ENCODE data around the gene MAN1A2.

DNA sequence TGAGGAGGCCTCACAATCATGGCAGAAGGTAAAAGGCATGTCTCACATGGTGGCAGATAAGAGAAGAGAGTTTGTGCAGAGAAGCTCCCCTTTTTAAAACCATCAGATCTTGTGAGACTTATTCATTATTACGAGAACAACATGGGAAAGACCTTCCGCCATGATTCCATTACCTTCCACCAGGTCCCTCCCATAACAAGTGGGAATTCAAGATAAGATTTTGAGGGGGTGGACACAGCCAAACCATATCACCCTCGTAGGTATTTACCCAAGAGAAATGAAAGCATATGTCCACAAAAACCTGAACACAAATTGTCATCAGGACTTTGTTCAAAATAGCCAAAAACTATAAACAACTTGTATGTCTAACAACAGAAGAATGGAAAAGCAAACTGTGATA, 192.7 kb downstream of the MAN1A2 start:
- TF ChIP-seq, protein P1, sequence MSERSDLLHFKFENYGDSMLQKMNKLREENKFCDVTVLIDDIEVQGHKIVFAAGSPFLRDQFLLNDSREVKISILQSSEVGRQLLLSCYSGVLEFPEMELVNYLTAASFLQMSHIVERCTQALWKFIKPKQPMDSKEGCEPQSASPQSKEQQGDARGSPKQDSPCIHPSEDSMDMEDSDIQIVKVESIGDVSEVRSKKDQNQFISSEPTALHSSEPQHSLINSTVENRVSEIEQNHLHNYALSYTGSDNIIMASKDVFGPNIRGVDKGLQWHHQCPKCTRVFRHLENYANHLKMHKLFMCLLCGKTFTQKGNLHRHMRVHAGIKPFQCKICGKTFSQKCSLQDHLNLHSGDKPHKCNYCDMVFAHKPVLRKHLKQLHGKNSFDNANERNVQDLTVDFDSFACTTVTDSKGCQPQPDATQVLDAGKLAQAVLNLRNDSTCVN (CRISPR knock-in tag; IDR thresholded peaks at IDR 0.05): no peak
- TF ChIP-seq HCFC1 (IDR thresholded peaks at IDR 0.05; ENCODE audit: low read depth, low read length) (no peak), ZFP30 (CRISPR knock-in tag; IDR thresholded peaks at IDR 0.05; ENCODE audit: borderline replicate concordance) (no peak), ZNF263 (CRISPR knock-in tag; IDR thresholded peaks at IDR 0.05; ENCODE audit: borderline replicate concordance) (no peak), GTF2F1 (IDR thresholded peaks at IDR 0.05; ENCODE audit: low read depth, low read length) (no peak), SETDB1 (IDR thresholded peaks at IDR 0.05; ENCODE audit: low read length) (no peak), POLR2A (conservative IDR thresholded peaks at IDR 0.05) (no peak), SRF (CRISPR knock-in tag; IDR thresholded peaks at IDR 0.05) (no peak)
- TF ChIP-seq, protein P2, sequence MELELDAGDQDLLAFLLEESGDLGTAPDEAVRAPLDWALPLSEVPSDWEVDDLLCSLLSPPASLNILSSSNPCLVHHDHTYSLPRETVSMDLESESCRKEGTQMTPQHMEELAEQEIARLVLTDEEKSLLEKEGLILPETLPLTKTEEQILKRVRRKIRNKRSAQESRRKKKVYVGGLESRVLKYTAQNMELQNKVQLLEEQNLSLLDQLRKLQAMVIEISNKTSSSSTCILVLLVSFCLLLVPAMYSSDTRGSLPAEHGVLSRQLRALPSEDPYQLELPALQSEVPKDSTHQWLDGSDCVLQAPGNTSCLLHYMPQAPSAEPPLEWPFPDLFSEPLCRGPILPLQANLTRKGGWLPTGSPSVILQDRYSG (tag; conservative IDR thresholded peaks at IDR 0.05; ENCODE audit: low read depth): no peak
- TF ChIP-seq, protein P3, sequence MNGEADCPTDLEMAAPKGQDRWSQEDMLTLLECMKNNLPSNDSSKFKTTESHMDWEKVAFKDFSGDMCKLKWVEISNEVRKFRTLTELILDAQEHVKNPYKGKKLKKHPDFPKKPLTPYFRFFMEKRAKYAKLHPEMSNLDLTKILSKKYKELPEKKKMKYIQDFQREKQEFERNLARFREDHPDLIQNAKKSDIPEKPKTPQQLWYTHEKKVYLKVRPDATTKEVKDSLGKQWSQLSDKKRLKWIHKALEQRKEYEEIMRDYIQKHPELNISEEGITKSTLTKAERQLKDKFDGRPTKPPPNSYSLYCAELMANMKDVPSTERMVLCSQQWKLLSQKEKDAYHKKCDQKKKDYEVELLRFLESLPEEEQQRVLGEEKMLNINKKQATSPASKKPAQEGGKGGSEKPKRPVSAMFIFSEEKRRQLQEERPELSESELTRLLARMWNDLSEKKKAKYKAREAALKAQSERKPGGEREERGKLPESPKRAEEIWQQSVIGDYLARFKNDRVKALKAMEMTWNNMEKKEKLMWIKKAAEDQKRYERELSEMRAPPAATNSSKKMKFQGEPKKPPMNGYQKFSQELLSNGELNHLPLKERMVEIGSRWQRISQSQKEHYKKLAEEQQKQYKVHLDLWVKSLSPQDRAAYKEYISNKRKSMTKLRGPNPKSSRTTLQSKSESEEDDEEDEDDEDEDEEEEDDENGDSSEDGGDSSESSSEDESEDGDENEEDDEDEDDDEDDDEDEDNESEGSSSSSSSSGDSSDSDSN (IDR thresholded peaks at IDR 0.05; ENCODE audit: borderline replicate concordance in 1 of 2, low read depth in 2 of 2, low read length in 2 of 2): no peak
- TF ChIP-seq, protein P4, sequence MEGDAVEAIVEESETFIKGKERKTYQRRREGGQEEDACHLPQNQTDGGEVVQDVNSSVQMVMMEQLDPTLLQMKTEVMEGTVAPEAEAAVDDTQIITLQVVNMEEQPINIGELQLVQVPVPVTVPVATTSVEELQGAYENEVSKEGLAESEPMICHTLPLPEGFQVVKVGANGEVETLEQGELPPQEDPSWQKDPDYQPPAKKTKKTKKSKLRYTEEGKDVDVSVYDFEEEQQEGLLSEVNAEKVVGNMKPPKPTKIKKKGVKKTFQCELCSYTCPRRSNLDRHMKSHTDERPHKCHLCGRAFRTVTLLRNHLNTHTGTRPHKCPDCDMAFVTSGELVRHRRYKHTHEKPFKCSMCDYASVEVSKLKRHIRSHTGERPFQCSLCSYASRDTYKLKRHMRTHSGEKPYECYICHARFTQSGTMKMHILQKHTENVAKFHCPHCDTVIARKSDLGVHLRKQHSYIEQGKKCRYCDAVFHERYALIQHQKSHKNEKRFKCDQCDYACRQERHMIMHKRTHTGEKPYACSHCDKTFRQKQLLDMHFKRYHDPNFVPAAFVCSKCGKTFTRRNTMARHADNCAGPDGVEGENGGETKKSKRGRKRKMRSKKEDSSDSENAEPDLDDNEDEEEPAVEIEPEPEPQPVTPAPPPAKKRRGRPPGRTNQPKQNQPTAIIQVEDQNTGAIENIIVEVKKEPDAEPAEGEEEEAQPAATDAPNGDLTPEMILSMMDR (IDR thresholded peaks at IDR 0.05 in 2 of 3, conservative IDR thresholded peaks at IDR 0.05 in 1 of 3; ENCODE audit: insufficient read depth in 2 of 3, low read depth in 1 of 3, low read length in 3 of 3): no peak
- TF ChIP-seq, protein P5, sequence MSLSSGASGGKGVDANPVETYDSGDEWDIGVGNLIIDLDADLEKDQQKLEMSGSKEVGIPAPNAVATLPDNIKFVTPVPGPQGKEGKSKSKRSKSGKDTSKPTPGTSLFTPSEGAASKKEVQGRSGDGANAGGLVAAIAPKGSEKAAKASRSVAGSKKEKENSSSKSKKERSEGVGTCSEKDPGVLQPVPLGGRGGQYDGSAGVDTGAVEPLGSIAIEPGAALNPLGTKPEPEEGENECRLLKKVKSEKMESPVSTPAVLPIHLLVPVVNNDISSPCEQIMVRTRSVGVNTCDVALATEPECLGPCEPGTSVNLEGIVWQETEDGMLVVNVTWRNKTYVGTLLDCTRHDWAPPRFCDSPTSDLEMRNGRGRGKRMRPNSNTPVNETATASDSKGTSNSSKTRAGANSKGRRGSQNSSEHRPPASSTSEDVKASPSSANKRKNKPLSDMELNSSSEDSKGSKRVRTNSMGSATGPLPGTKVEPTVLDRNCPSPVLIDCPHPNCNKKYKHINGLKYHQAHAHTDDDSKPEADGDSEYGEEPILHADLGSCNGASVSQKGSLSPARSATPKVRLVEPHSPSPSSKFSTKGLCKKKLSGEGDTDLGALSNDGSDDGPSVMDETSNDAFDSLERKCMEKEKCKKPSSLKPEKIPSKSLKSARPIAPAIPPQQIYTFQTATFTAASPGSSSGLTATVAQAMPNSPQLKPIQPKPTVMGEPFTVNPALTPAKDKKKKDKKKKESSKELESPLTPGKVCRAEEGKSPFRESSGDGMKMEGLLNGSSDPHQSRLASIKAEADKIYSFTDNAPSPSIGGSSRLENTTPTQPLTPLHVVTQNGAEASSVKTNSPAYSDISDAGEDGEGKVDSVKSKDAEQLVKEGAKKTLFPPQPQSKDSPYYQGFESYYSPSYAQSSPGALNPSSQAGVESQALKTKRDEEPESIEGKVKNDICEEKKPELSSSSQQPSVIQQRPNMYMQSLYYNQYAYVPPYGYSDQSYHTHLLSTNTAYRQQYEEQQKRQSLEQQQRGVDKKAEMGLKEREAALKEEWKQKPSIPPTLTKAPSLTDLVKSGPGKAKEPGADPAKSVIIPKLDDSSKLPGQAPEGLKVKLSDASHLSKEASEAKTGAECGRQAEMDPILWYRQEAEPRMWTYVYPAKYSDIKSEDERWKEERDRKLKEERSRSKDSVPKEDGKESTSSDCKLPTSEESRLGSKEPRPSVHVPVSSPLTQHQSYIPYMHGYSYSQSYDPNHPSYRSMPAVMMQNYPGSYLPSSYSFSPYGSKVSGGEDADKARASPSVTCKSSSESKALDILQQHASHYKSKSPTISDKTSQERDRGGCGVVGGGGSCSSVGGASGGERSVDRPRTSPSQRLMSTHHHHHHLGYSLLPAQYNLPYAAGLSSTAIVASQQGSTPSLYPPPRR (CRISPR knock-in tag; IDR thresholded peaks at IDR 0.05; ENCODE audit: borderline replicate concordance): no peak

Data from K562 (cell line).